NCI-H1694 treated with DMSO at 0.1 percent for 48 hours (cell line): ENCODE measurements around the gene PLEKHG5.

Experiments
- DNase-seq: peaks from one replicate; lab custom pipeline; 2025; lab: John Stamatoyannopoulos, UW

Gene PLEKHG5

DNA sequence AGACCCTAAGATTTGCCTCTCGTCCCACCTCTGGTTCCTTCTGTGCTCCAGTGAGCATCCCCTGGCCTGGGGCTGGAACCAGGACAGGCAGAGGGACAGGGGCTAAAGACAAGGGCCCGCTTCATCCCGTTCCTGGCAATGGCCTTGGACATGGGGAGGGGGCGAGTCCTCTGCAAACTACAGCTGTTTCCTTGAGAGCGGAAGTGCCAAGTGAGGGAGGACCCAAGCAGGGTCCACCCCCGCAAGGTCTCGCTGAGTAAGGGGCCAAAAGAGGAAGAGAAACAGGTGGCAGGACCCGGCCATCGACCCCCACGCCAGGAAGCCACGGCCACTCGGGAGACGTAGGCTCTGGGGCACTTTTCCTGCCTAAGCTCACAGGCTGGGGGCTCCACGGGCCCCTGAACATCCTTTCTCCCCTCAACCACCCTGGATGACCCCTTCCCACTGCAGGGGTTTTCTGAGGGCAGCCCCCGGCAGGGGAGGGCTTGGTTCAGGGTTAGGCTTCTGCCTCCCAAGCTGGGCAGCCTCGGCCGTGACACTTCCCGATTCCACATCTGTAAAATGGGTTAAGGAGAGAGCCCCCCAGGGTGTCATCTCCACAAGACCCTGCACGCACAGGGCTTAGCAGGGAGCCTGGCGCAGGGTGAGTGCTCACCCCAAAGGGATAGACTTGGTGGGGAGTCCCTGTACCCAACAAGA, 17.9 kb upstream of the PLEKHG5 start:
- no peak for DNase-seq

DNA sequence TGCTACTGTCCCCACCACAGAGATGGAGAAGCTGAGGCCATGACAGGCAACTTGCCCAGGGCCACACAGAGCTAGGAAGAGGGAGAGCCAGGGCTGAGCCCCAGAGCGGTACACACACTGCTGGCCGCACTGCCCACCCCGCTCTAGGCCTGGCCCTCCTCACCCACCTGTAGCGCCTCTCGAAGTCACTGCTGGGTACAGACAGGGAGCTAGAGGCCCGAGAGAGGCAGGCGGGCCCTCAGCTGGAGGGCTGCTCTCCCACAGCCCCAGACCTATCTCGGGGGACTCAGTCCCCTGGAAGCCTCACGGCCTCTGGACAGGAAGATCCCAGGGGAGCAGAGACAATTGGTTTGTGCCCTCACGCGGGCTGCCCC, 17.3 kb upstream of the PLEKHG5 start:
- DNase-seq: no peak

GRCh38 chr1:6508154-6508815, 16.8 kb upstream of the PLEKHG5 start:
- no peak for DNase-seq

DNA sequence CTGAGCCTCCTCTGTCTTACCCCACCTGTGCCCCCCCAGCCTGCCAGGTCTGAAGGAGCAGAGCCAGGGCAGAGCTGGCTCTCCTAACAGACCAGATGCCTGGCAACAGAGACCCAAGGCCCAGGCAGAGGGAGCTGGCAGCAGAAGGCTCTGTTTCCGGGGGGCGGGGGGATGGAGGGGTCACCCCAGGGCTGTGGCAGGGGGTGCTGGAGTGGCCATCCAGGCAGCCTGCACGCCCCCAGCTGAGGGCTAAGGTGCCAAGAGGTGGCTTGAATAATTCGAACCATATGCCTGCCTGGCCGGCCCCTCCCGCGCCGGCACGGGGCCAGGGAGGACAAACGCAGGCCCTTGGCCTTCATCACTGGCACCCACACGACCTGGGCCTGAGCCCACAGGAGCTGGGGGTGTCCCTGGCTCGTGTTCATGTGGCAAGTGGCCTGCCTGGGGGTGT, 16.0 kb upstream of the PLEKHG5 start:
- no peak for DNase-seq

- DNase-seq: no peak
Observed at GRCh38 chr1:6507037-6507428, 15.6 kb upstream of the PLEKHG5 start.

- no peak for DNase-seq
Observed at GRCh38 chr1:6506210-6507036, 15.0 kb upstream of the PLEKHG5 start.

DNA sequence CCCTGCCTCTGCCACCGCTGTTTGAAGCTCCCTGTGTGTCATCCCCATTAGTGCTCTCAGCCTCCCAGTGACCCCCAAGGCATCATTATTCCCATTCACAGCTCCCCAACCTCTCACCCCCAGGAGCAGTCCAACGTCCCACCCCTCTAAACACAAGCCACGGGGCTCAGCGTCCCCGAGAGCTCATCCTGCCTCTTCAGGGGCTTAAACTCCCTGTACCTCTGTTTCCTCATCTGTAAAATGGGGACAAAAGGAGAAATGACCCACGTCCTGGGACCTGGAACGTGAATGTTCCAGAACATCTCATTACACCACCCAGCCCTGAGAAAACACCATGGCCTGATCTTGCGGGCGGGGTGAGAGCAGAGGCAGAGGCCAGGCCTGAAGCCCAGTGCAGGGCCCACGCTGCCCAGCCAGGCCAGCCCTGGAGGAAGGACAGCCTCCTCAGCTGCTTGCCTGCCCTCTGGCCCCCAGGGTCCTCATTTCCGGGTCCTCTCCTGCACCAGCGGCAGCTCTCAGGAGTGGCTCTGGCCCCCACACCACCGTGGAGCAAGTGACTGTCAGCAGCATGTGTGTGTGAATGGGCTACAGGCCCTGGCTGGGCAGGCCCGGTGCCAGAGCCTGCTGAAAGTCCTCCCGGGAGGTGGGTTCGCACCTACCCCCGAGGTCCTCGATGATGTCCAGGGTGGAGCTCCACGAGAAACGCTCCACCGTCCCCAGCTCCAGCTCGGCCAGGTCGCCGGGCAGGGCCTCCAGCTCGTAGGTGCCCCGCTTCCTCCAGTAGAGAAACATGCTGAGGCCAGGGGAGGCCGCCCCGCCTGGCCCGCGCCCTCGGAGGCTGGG, 14.1 kb upstream of the PLEKHG5 start:
- no peak for DNase-seq

- no peak for DNase-seq
Observed at GRCh38 chr1:6504887-6505286, 13.4 kb upstream of the PLEKHG5 start.

DNA sequence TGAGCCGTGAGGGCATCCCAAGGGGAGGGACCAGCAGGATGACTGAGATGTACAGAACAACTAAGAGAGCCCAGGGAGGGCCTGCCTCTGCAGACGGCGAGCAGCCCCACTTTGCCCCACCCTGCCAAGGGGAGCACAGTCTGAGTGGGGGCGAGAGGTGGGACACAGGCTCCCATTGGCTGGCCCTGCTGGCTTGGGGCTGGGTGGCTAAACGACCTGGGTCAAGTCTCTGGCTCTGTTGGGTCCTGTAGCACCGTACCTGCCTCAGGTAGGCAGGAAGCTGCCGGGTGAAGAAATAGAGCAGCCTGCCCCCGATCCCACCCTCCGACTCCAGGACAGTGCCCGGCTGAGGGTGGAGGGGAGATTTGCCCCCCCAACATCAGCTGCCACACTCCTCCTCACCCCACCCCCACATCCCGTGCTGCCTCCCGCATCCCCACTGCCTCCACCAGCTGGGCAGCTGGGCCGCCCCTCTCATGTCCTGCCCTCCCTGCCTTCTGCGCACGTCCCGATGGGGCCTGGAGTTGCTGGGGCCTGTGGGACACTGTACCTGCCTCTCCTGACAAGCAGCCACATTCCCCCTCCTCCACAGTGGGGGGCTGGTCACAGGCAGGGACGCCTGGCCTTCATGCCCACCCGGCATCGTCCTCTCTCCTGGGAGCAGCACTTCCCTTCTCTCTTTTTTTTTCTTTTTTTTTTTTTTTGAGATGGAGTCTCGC, 12.6 kb upstream of the PLEKHG5 start:
- no peak for DNase-seq

DNA sequence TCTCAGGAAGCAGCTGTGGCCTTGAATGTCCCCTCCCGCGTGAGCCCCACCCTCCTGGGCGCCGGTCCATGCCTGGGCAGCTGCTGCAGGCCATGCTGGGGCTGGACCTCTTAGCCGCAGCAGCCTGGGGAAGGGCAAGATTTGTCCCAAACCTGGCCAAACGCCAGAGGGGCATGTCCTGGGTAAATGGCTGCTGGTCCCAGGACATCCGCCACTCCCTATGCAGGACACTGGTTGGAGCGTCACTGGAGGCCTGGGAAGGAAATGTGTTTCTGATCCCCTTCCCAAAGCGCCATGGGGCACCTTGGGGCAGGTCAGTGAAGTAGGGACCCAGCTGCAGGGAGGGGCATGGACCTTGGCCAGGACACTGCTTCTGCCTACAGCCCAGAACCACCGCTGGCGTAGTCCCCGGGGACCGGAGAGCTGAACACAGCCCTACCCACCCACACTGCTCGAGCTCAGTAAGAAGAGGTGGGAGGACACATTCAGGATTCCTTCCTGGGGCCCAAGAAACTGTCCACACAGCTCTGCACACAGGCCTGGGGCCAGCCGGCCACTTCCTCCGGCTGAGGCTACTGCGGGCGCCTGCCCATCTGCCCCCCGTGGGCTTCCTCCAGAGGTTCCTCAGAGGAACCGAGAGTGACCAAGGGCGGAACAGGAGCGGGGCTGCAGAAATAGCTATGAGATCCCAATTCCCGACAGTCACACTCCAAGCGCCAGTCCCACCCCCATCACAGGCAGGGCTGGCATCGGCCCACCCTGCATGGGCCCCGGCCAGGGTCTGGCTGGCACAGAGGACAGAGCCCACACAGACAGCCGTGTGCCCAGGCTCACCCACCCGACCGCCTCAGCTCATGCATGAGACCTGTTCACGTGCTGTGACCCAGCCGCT, 10.8 kb upstream of the PLEKHG5 start:
- no peak for DNase-seq

- no peak for DNase-seq
Observed at GRCh38 chr1:6501279-6501813, 9.9 kb upstream of the PLEKHG5 start.

DNA sequence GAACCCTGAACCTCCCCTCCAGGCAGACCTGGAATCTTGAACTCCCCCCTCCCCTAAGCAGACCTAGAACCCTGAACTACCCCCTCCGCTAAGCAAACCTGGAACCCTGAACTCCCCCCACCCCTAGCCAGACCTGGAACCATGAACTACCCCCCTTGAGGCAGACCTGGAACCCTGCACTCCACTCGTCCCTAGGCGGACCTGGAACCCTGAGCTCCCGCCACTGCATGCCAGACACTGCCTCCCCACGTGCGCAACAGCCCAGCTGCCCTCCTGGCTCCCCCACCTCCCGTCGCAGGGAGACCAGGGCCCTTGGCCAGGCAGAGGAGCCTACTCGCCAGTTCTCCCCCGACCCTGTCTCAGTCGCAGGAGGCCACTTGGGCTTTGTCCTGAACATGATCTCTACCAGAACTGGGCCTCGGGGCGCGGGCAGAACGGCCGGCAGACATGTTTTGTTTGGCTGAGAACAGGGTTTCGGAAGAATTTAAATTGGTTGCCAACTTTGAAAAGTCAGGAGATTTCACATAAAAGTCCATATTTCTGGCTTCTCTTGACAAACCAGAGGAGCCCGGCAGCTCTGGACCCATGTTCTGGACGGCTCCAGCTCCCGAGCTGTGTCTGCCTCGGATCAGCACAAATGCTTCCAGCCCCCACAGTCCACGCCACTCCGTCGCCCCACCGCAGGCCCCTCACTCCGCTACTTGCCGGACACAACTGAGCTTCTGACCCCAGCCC, 9.2 kb upstream of the PLEKHG5 start:
- no peak for DNase-seq

GRCh38 chr1:6499296-6499695, 7.8 kb upstream of the PLEKHG5 start:
- no peak for DNase-seq

DNA sequence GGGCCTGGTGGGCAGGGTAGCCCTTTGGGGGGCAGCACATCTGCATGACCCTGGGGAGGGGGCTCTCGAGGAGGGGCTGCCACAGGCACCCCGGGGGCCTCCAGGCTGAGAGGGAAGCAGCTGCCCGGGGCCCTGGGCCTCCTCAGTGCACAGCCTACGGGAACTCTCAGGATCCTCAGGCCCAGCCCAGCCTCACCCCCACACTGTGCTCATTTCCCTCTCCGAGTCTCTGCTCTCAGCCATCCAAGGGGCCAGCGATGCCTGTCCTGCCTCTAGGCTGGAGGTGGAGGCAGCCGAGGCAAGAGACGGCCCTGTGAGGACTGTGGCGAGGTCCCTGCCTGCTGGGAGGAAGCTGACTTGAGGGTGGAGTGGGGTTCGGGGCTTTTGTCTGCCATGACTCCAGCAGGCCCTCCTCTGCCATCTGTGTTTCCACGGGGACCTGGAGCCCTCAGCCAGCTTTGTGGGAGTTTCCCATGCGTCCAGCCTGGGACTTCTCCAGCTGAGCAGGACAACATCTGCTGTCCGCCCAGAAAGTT, 7.2 kb upstream of the PLEKHG5 start:
- no peak for DNase-seq

DNA sequence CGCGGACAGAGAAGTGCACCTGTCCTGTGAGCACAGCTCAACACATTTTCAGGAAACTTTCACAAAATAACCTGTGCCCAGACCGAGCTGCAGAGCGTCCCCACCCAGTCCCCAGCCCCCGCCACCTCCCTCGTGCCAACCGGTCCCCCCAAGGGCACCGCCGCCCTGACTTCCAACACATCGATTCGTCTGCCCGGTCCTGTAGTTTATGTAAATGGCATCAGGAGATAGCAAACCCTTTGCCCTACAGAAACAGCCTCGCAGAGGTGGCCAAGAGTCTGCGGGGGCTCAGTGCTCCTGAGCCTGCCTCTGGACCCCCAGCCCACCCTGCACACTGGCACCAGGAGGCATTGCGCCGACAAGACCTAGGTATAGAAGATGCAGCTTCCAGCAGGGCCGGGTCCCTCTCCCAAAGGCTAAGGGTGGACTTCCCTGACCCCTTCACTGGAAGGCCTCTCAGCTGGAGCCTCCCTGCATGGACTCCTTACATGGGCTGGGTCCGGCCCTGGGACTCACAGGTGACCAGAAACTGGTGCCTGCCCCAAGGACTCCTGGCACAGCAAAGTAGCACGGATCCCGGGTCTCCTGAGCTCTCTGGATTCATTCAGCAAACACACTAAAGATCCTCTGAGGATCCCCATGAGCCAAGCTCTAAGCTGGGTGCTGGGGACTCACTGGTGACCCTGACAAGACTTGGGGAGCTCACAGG, 6.6 kb upstream of the PLEKHG5 start:
- no peak for DNase-seq

DNA sequence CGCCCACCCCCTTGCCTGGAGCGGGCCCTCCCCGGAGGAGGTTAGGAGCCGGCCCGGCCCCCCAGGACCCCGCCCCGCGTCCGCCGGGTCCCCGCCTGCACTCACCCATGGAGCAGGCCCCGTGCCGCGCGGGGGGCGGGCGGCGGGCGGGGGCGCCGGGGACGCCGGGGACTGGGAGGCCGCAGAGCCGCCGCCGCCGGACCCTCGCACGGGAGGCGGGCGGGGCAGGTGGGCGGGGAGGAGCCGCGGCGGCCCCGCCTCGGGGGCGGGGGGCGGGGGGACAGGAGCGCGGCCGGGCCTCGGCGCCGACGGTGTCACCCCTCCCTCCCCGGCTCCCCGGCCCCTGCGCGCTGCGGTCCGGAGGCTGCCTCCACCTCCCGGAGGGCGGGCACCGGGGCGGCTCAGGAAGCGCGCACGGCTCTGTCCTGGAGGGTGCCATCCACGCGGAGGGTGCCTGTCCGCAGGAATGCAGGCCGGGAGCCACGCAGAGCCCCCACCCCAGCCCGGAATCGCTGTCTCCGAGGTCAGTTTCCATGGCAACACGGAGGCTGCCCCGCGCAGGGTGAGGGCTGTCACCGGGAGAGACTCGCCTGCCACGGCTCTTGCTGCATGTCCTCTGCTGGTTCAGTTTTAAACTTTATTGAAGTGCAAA, 5.9 kb upstream of the PLEKHG5 start:
- DNase-seq: no peak

DNA sequence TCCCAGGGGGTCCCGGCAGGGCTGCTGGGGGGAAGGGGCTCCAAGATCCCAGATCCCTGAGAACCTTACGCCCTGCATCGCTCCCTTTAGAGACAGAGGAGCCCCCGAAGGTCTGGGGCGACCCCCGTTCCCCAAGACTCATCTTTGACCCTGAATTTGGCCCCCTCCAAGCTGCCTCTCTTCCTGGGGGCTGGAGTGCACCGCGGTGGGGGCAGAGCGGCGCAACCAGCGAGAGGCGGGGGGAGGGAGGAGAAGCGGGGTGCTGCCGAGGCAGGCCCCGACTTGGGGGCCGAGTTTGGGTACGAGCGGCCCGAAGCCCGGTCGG, 5.4 kb upstream of the PLEKHG5 start:
- DNase-seq: no peak

GRCh38 chr1:6496365-6496721, 4.9 kb upstream of the PLEKHG5 start:
- DNase-seq: no peak
